ENCODE results near the gene HPCAL1. TPM values are rescaled to one million over a fixed set of nuclear protein-coding genes. Genes with fewer than 3 reads are reported as not detected.

The HPCAL1 gene
- total RNA-seq, 1 donor from 2014 or later, result 34.6 TPM

DNA sequence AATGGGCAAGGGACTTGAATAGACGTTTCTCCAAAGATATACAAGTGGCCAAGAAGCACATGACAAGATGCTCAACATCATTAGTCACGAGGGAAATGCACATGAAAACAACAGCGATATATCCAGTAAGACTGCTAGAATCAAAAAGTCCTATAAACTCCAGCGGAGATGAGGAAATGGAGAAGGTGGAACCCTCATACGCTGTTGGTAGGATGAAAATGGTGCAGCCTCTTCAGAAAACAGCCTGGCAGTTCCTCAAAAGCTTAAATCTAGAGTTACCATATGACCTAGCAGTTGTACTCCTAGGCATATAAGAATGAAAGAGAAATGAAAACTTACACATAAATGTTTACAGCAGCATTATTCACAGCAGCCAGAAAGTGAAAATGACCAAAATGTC, 48.1 kb downstream of the HPCAL1 start:
- H3K9me3 Mint-ChIP-seq (ENCODE audit: unreplicated experiment), result no peaks in the 10 kb centered on the region
- peaks cover 28% of the 10 kb centered on the region for H3K4me1 Mint-ChIP-seq (ENCODE audit: unreplicated experiment)
- H3K27ac Mint-ChIP-seq (ENCODE audit: unreplicated experiment), result no peak overlapping the region
- TF ChIP-seq, protein P1, sequence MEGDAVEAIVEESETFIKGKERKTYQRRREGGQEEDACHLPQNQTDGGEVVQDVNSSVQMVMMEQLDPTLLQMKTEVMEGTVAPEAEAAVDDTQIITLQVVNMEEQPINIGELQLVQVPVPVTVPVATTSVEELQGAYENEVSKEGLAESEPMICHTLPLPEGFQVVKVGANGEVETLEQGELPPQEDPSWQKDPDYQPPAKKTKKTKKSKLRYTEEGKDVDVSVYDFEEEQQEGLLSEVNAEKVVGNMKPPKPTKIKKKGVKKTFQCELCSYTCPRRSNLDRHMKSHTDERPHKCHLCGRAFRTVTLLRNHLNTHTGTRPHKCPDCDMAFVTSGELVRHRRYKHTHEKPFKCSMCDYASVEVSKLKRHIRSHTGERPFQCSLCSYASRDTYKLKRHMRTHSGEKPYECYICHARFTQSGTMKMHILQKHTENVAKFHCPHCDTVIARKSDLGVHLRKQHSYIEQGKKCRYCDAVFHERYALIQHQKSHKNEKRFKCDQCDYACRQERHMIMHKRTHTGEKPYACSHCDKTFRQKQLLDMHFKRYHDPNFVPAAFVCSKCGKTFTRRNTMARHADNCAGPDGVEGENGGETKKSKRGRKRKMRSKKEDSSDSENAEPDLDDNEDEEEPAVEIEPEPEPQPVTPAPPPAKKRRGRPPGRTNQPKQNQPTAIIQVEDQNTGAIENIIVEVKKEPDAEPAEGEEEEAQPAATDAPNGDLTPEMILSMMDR (IDR thresholded peaks at IDR 0.05; ENCODE audit: unreplicated experiment), result no peak
- peaks cover 3% of the 10 kb centered on the region for H3K27me3 Mint-ChIP-seq (ENCODE audit: unreplicated experiment)
- peaks cover 7% of the 10 kb centered on the region for H3K36me3 Mint-ChIP-seq (ENCODE audit: low read depth, unreplicated experiment)
- DNase-seq (ENCODE audit: low spot score), result no peak
- H3K4me3 Mint-ChIP-seq (ENCODE audit: unreplicated experiment), result no peak overlapping the region

GRCh38 chr2:10352361-10352760, 49.7 kb downstream of the HPCAL1 start:
- TF ChIP-seq, protein P1 (IDR thresholded peaks at IDR 0.05; ENCODE audit: unreplicated experiment), result no peak
- Mint-ChIP-seq H3K4me3 (ENCODE audit: unreplicated experiment) (peak overlapping the region; percentile 8), H3K36me3 (ENCODE audit: low read depth, unreplicated experiment) (peaks cover 12% of the 10 kb centered on the region), H3K27ac (ENCODE audit: unreplicated experiment) (no peak overlapping the region), H3K4me1 (ENCODE audit: unreplicated experiment) (peaks cover 24% of the 10 kb centered on the region), H3K27me3 (ENCODE audit: unreplicated experiment) (peaks cover 3% of the 10 kb centered on the region), H3K9me3 (ENCODE audit: unreplicated experiment) (no peaks in the 10 kb centered on the region)
- DNase-seq (ENCODE audit: low spot score), result no peak

DNA sequence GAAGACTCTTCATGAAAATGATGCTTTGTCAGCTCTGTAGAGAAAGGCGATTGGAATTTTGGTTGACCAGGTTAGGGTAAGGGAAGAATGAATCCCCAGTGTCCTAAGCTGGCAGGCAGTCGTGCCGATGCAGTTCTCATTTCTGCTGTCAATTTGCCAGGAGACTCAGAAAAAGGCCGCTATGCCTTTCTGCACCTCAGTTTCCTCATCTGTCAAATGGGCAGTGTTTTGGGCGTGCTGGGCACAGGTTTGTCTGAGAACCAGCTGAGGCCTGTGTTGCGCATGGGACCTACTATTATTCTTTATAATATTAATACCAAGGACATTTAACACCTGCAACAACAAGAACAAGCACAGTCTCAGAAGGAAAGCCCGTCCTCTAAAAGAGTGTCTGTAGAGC, 50.3 kb downstream of the HPCAL1 start:
- Mint-ChIP-seq H3K9me3 (ENCODE audit: unreplicated experiment) (no peaks in the 10 kb centered on the region), H3K27me3 (ENCODE audit: unreplicated experiment) (peaks cover 5% of the 10 kb centered on the region), H3K4me1 (ENCODE audit: unreplicated experiment) (peaks cover 21% of the 10 kb centered on the region), H3K36me3 (ENCODE audit: low read depth, unreplicated experiment) (peaks cover 12% of the 10 kb centered on the region), H3K4me3 (ENCODE audit: unreplicated experiment) (no peak overlapping the region), H3K27ac (ENCODE audit: unreplicated experiment) (no peak overlapping the region)
- TF ChIP-seq, protein P1 (IDR thresholded peaks at IDR 0.05; ENCODE audit: unreplicated experiment), result no peak
- DNase-seq (ENCODE audit: low spot score), result no peak

DNA sequence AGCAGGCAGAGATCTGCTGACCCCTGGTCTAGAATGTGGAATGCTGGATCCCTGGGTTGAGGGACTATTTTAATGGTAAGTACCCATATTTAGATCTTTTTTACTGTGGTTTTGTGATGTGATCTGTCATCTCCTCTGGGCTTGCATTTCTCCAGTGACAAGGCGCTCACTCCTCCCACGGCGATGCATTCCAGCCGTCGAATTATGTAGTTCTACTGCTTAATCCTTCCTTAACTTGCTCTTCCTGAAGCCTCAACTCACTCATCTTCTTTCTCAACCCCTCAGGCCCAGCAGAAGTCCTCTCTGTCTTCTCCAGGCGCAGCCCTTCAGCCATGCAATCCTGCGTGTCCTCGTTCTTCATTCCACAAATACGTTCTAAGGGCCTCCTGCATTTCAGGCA, 51.2 kb downstream of the HPCAL1 start:
- TF ChIP-seq, protein P1 (IDR thresholded peaks at IDR 0.05; ENCODE audit: unreplicated experiment), result no peak
- peaks cover 5% of the 10 kb centered on the region for H3K27me3 Mint-ChIP-seq (ENCODE audit: unreplicated experiment)
- DNase-seq (ENCODE audit: low spot score), result no peak
- H3K36me3 Mint-ChIP-seq (ENCODE audit: low read depth, unreplicated experiment), result peaks cover 12% of the 10 kb centered on the region
- H3K27ac Mint-ChIP-seq (ENCODE audit: unreplicated experiment), result peak overlapping the region; percentile 28
- peak overlapping the region; percentile 13 for H3K4me3 Mint-ChIP-seq (ENCODE audit: unreplicated experiment)
- H3K4me1 Mint-ChIP-seq (ENCODE audit: unreplicated experiment), result peaks cover 22% of the 10 kb centered on the region
- no peaks in the 10 kb centered on the region for H3K9me3 Mint-ChIP-seq (ENCODE audit: unreplicated experiment)

DNA sequence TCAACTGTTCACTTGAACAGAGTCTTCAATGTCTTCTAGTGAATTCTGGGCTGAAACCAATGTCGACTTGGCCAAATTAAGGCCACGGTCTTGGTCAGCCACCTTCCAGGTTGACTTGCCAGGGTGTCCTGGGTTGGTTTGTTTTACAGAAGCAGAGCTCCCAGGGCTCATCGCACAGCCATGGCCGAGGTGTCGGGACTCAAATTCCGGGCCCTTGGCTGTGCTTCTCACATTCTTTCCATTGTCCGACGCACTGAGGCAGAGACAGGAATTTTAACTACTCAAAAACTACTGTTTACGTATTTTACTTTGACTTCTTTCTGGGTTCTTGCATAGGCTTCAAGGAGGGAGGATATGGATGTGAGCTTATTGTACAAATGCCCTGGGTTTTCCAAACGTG, 51.7 kb downstream of the HPCAL1 start:
- H3K9me3 Mint-ChIP-seq (ENCODE audit: unreplicated experiment), result no peaks in the 10 kb centered on the region
- H3K36me3 Mint-ChIP-seq (ENCODE audit: low read depth, unreplicated experiment), result peaks cover 12% of the 10 kb centered on the region
- H3K4me1 Mint-ChIP-seq (ENCODE audit: unreplicated experiment), result peaks cover 18% of the 10 kb centered on the region
- H3K27me3 Mint-ChIP-seq (ENCODE audit: unreplicated experiment), result peaks cover 5% of the 10 kb centered on the region
- H3K4me3 Mint-ChIP-seq (ENCODE audit: unreplicated experiment), result peak overlapping the region; percentile 13
- no peak for DNase-seq (ENCODE audit: low spot score)
- TF ChIP-seq, protein P1 (IDR thresholded peaks at IDR 0.05; ENCODE audit: unreplicated experiment), result no peak
- no peak overlapping the region for H3K27ac Mint-ChIP-seq (ENCODE audit: unreplicated experiment)

Data from endothelial cell (in vitro differentiated cells).